ENCODE results near the gene METTL13. TPM values are rescaled to one million over a fixed set of nuclear protein-coding genes. Genes with fewer than 3 reads are reported as not detected.
A peak's percentile ranks its signal among the peaks of the same experiment; 100 is the strongest.

METTL13 gene
- total and polyA plus RNA-seq, 9 of the 15 experiments (the other 6 are each of a cell fraction or from before 2014, with no cell fraction given) = 18.9 to 78.9 (median 54.9) TPM

GRCh38 chr1:171741872-171742576 is 39.4 kb upstream of the METTL13 start, which contains the start of gene VAMP4 (continued):
- TF ChIP-seq JUN (IDR thresholded peaks at IDR 0.05; ENCODE audit: borderline replicate concordance, low read depth, low read length) = 0 out of 2 replicates have a peak, but pooled peaks have one; percentile 47
- no peak for TF ChIP-seq JUN (CRISPR knock-in tag; IDR thresholded peaks at IDR 0.05; ENCODE audit: borderline replicate concordance)
- TF ChIP-seq CGGBP1 (CRISPR knock-in tag; IDR thresholded peaks at IDR 0.05) = peak; percentile 61; the same call in 1 of the 2 replicates
- TF ChIP-seq TCF3 (CRISPR knock-in tag; IDR thresholded peaks at IDR 0.05) = no peak
- TF ChIP-seq PATZ1 (CRISPR knock-in tag; IDR thresholded peaks at IDR 0.05; ENCODE audit: borderline replicate concordance) = no peak
- peak; percentile 75; the same call in 1 of the 2 replicates for TF ChIP-seq MXI1 (IDR thresholded peaks at IDR 0.05; ENCODE audit: low read depth, low read length)
- peak; percentile 90; the same call in 1 of the 2 replicates for TF ChIP-seq CBX1 (IDR thresholded peaks at IDR 0.05; ENCODE audit: low read depth)
- no peak for TF ChIP-seq SMARCA5 (IDR thresholded peaks at IDR 0.05)
- peak in 1 of 2 experiments; percentile 61; a peak in 2 of 4 replicates for TF ChIP-seq KDM4B (IDR thresholded peaks at IDR 0.05; ENCODE audit: borderline replicate concordance in 2 of 2, low read depth in 1 of 2)
- peak; percentile 72 for TF ChIP-seq LCOR (CRISPR knock-in tag; IDR thresholded peaks at IDR 0.05)
- peak; percentile 84 to 92 for TF ChIP-seq MAZ (CRISPR knock-in tag; conservative IDR thresholded peaks at IDR 0.05 in 1 of 2, IDR thresholded peaks at IDR 0.05 in 1 of 2)
- no peak for TF ChIP-seq YBX1 (IDR thresholded peaks at IDR 0.05)
- 0 out of 2 replicates have a peak, but pooled peaks have one; percentile 25 for TF ChIP-seq FOSL1 (tag; conservative IDR thresholded peaks at IDR 0.05)
- peak; percentile 89 for TF ChIP-seq ZBTB7A (IDR thresholded peaks at IDR 0.05; ENCODE audit: borderline replicate concordance, control insufficient read depth, low read depth, low read length)
- peak; percentile 20; the same call in 1 of the 2 replicates for TF ChIP-seq NCOR1 (IDR thresholded peaks at IDR 0.05)
- peak; percentile 8 to 100; a peak in 3 of 4 replicates for TF ChIP-seq MLLT1 (IDR thresholded peaks at IDR 0.05)
- 0 out of 2 replicates have a peak, but pooled peaks have one; percentile 51 for TF ChIP-seq HDGF (IDR thresholded peaks at IDR 0.05)
- TF ChIP-seq ZNF41 (CRISPR knock-in tag; conservative IDR thresholded peaks at IDR 0.05) = no peak
- TF ChIP-seq CHD1 (IDR thresholded peaks at IDR 0.05; ENCODE audit: low read length) = peak; percentile 65
- no peak for TF ChIP-seq NR2F6 (CRISPR knock-in tag; IDR thresholded peaks at IDR 0.05)
- peak; percentile 52 for TF ChIP-seq SMAD1 (IDR thresholded peaks at IDR 0.05; ENCODE audit: low read depth, low read length, partially characterized antibody)
- TF ChIP-seq PHF20 (IDR thresholded peaks at IDR 0.05; ENCODE audit: partially characterized antibody) = peak; percentile 58
- 0 out of 2 replicates have a peak, but pooled peaks have one; percentile 25 for TF ChIP-seq SREBF2 (CRISPR knock-in tag; IDR thresholded peaks at IDR 0.05)
- TF ChIP-seq ZNF766 (CRISPR knock-in tag; conservative IDR thresholded peaks at IDR 0.05) = no peak
- no peak for TF ChIP-seq NFYB (IDR thresholded peaks at IDR 0.05; ENCODE audit: extremely low read depth, insufficient read length)
- peak; percentile 91 for TF ChIP-seq CCNT2 (IDR thresholded peaks at IDR 0.05; ENCODE audit: borderline replicate concordance, extremely low read depth, insufficient read length, low read depth, low read length)
